HG03025 (cell line): Measurements from ENCODE around the gene INPP5B.
"Not testable (repeated sequence)": the region's sequence is repeated elsewhere in the genome, so short reads cannot be mapped to it uniquely, and the experiment has no call there.

Experiments
- ATAC-seq: cut with Tn5 transposase; IDR thresholded peaks from one replicate; pipeline ENCODE4 v1.9.1; 2021; ENCODE audit warnings: mild to moderate bottlenecking, moderate library complexity; ENCODE audit not compliant: unreplicated experiment, low FRiP score

INPP5B gene

GRCh38 chr1:37915476-37916093 lies 31.3 kb downstream of the INPP5B start:
- ATAC-seq = no peak

- no peak for ATAC-seq
These were observed 32.0 kb downstream of the INPP5B start for GRCh38 chr1:37914719-37915475.

DNA sequence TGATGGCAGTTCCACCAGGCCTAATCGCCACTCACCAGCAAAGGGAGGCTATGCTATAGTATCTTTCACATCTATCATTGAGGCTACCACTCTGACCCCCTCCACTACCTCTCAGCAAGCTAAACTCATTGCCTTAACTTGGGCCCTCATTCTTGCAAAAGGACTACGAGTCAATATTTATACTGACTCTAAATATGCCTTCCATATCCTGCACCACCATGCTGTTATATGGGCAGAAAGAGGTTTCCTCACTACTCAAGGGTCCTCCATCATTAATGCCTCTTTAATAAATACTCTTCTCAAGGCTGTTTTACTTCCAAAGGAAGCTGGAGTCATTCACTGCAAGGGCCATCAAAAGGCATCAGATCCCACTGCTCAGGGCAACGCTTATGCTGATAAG lies 35.4 kb downstream of the INPP5B start:
- not testable (repeated sequence) for ATAC-seq

GRCh38 chr1:37910886-37911285 lies 36.0 kb downstream of the INPP5B start:
- ATAC-seq = not testable (repeated sequence)

DNA sequence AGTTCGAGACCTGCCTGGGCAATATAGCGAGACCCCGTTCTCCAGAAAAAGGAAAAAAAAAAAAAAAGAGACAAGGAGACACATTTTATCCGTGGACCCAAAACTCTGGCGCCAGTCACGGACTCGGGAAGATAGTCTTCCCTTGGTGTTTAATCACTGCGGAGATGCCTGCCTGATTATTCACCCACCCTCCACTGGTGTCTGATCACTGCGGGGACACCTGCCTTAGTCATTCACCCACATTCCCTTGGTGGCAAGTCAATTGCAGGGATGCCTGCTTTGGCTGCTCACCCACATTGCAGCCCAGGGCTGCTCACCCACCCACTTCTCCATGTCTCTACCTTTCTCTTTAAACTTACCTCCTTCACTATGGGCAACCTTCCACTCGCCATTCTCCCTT lies 38.3 kb downstream of the INPP5B start:
- not testable (repeated sequence) for ATAC-seq

- not testable (repeated sequence) for ATAC-seq
These were observed 39.3 kb downstream of the INPP5B start for GRCh38 chr1:37907416-37908125.

DNA sequence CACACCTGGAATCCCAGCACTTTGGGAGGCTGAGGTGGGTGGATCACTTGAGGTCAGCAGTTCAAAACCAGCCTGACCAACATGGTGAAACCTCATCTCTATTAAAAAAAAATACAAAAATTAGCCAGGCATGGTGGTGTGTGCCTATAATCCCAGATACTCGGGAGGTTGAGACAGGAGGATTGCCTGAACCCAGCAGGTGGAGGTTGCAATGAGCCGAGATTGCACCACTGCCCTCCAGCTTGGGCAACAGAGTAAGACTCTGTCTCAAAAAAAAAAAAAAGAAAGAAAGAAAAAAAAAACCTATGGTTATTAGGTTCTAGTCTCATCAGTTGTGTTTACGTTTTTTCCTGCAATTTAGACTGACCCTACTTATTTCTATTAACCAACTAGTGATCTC lies 40.3 kb downstream of the INPP5B start:
- not testable (repeated sequence) for ATAC-seq

- ATAC-seq = no peak
These were observed 41.1 kb downstream of the INPP5B start for GRCh38 chr1:37905727-37906126.

DNA sequence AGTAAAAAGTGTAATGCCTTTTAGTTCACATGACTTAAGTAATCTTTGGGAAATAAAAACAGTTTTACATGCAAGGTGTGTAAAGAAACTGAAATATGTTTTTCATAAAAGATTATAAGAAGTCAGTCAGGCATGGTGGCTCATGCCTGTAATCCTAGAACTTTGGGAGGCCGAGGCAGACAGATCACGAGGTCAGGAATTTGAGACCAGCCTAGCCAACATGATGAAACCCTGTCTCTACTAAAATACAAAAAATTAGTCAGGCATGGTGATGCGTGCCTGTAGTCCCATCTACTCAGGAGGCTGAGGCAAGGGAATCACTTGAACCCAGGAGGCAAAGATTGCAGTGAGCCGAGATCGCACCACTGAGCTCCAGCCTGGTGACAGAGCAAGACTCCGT lies 42.9 kb downstream of the INPP5B start:
- ATAC-seq = not testable (repeated sequence)

DNA sequence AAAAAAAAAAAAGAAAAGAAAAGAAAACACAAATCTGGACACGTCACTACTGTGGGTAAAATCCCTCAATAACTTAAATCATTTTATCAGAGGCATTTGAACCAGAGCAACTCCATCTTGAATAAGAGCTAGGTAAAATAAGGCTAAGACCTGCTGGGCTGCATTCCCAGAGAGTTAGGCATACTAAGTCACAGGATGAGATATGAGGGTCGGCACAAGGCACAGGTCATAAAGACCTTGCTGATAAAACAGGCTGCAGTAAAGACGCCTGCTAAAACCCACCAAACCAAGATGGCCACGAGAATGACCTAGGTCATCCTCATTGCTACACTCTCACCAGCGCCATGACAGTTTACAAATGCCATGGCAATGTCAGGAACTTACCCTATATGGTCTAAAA lies 43.9 kb downstream of the INPP5B start:
- ATAC-seq = no peak

DNA sequence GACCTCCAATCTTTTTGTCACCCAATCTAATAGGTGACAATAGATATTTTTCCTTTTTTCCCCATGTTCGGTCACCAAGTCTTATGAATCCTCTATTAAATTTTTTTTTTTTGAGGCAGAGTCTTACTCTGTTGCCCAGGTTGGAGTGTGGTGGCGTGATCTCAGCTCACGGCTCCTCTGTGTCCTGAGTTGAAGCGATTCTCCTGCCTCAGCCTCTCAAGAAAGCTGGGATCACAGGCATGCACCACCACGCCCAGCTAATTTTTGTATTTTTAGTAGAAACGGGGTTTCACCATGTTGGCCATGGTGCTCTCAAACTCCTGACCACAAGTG lies 45.0 kb downstream of the INPP5B start:
- no peak for ATAC-seq

DNA sequence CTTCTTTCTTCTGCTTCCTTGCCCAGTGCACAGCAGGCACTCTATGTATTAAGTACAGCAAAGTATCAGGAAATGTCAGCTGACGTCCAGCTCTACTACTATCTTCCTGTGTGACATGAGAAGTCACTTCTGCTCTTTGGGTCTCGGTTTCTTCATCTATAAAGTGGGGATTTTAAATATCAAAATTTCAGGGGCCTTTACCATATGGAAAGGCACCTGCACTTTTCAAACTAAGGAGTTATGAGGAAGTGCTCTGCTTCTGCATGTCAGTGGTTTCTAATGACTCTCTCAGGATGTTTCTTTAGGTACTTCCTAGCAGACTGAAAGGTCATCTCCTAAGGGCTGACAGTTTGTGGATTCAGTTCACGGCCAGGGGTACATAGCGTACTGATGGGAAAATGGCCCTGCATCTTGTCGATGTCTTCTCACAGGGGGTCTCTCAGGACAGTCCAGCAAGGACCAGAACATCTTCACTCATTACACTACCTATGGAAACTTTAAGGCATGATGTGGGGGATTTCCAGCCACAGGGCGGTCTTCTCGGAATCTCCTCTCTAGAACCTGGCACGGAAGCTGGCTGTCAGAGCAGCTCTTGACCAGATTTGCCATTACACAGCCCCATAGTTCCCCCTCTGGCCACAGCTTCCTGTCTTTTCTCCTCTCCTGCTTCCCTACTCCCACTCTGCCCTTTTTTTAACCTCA lies 45.5 kb downstream of the INPP5B start:
- peak; percentile 35 for ATAC-seq

- ATAC-seq = not testable (repeated sequence)
These were observed 49.3 kb downstream of the INPP5B start for GRCh38 chr1:37897563-37897962.

DNA sequence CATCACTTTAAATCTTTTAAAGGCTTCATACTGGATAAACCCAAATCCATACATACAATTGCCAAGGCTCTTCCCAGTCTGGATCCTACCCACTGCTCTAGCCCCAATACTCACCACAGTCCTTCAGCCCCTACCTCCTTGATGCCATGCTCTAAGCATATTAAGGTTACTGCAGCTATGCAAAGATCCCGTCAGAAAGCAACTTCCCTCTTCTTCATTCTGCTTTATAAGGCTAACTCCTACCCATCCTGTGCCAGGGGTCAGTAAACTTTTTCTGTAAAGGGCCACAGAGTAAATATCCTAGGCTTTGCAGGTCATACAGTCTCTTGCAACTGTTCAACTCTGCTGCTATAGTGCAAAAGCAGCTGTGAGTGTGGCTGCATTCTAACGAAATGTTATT lies 53.2 kb downstream of the INPP5B start:
- ATAC-seq = no peak

- no peak for ATAC-seq
These were observed 54.5 kb downstream of the INPP5B start for GRCh38 chr1:37892151-37893047.

GRCh38 chr1:37890378-37891014 lies 56.4 kb downstream of the INPP5B start:
- no peak for ATAC-seq

GRCh38 chr1:37888022-37888700 lies 58.7 kb downstream of the INPP5B start:
- no peak for ATAC-seq

- ATAC-seq = no peak
These were observed 62.7 kb downstream of the INPP5B start for GRCh38 chr1:37884145-37884544.

DNA sequence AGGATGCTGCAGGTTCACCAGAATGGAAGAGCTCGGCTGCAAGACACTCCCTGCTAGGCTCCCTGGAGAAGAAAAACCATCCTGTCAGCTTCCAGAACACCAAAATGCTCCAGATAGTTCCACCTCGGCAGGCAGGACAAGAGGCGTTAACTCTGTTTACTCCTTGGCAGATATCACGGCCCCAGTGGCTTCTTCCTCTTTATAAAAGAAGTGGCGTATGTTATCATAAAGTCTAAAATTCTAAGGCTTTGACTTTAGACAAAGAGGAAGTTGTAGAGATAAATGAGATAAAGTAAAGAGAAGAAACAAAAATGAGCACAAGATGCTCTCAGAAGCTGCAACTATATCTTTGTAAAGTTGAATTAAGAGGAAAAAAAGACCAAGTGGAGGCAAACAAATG lies 63.2 kb downstream of the INPP5B start:
- ATAC-seq = no peak
